ENCODE results near the gene NOTO.

NOTO gene

DNA sequence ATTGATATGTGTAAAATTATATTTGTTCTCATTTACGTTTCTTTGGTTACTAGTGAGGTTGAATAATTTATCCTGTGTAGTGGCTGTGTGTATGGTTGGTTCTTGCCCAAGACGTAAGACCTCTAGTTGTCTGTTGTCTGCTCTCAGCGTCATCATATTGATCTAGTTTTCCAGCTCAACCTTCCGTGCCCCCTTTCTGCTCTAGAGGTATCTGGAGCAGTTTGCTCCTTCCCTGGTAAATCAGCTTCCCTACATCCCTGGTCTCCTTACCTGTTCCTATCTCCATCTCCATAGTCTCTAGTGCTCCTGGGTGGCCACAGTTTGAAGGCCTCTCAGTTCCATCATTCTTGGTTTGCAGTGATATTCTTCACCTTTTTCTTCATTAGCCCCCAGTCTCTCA lies 12.9 kb downstream of the NOTO start:
- Histone ChIP-seq H3K9ac (ENCODE audit: low read length) (peak overlapping the region; percentile 90; the same call in 1 of the 2 replicates), H3K4me2 (ENCODE audit: low read depth, low read length) (peak overlapping the region; percentile 96), H3K4me1 (ENCODE audit: low read length) (peaks cover 7% of the 10 kb centered on the region; the same call in 1 of the 2 replicates), H3K27me3 (replicated peaks; ENCODE audit: insufficient read depth, low read length) (no peaks in the 10 kb centered on the region), H3K79me2 (ENCODE audit: low read length) (peaks cover 40% of the 10 kb centered on the region), H3K27ac (ENCODE audit: low read length) (no peak overlapping the region), H3K36me3 (replicated peaks; ENCODE audit: insufficient read depth, low read length) (no peaks in the 10 kb centered on the region; the same call in 1 of the 2 replicates), H4K20me1 (ENCODE audit: insufficient read depth, low read length) (no peaks in the 10 kb centered on the region), H3K9me3 (replicated peaks; ENCODE audit: insufficient read depth, low read length) (no peaks in the 10 kb centered on the region), H3F3A (ENCODE audit: insufficient read depth, low read length) (0 out of 2 replicates have a peak, but pooled peaks cover 4% of the 10 kb centered on the region), H3K4me3 (ENCODE audit: low read length) (peak overlapping the region; percentile 97), H3K9me2 (replicated peaks; ENCODE audit: insufficient read depth, low read length) (no peaks in the 10 kb centered on the region), H2AFZ (ENCODE audit: low read length) (peak overlapping the region; percentile 92; the same call in 1 of the 2 replicates)
- no peak for DNase-seq
- TF ChIP-seq EZH2 (optimal IDR thresholded peaks at IDR 0.05; ENCODE audit: low read depth, low read length) (no peak), EZH2phosphoT487 (IDR thresholded peaks at IDR 0.05; ENCODE audit: low read length) (no peak)
- TF ChIP-seq, protein P1, sequence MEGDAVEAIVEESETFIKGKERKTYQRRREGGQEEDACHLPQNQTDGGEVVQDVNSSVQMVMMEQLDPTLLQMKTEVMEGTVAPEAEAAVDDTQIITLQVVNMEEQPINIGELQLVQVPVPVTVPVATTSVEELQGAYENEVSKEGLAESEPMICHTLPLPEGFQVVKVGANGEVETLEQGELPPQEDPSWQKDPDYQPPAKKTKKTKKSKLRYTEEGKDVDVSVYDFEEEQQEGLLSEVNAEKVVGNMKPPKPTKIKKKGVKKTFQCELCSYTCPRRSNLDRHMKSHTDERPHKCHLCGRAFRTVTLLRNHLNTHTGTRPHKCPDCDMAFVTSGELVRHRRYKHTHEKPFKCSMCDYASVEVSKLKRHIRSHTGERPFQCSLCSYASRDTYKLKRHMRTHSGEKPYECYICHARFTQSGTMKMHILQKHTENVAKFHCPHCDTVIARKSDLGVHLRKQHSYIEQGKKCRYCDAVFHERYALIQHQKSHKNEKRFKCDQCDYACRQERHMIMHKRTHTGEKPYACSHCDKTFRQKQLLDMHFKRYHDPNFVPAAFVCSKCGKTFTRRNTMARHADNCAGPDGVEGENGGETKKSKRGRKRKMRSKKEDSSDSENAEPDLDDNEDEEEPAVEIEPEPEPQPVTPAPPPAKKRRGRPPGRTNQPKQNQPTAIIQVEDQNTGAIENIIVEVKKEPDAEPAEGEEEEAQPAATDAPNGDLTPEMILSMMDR (IDR thresholded peaks at IDR 0.05; ENCODE audit: low read length), result no peak

DNA sequence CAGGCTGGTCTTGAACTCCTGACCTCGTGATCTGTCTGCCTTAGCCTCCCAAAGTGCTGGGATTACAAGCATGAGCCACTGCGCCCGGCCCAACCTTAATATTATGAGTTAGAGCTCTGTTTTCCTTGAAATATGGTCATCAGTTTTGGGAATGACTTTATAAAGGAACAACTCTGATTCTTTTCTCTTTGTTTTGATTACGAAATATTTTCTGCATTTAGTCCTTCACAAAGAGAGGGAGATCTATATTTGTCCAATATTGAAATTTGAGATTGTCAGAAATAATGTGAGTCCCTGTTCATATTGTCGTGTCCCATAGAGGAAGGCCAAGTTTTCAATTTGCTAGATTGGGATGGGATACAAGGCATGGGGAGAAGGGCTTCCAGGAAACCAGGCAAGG lies 14.8 kb downstream of the NOTO start:
- no peak for DNase-seq
- Histone ChIP-seq H3K9me3 (replicated peaks; ENCODE audit: insufficient read depth, low read length) (no peaks in the 10 kb centered on the region), H3K79me2 (ENCODE audit: low read length) (peaks cover 40% of the 10 kb centered on the region), H3K9ac (ENCODE audit: low read length) (no peak overlapping the region), H4K20me1 (ENCODE audit: insufficient read depth, low read length) (no peaks in the 10 kb centered on the region), H3K27me3 (replicated peaks; ENCODE audit: insufficient read depth, low read length) (no peaks in the 10 kb centered on the region), H3F3A (ENCODE audit: insufficient read depth, low read length) (0 out of 2 replicates have a peak, but pooled peaks cover 4% of the 10 kb centered on the region), H3K36me3 (replicated peaks; ENCODE audit: insufficient read depth, low read length) (no peaks in the 10 kb centered on the region; the same call in 1 of the 2 replicates), H3K27ac (ENCODE audit: low read length) (no peak overlapping the region), H3K4me3 (ENCODE audit: low read length) (no peak overlapping the region), H3K4me2 (ENCODE audit: low read depth, low read length) (no peak overlapping the region), H3K4me1 (ENCODE audit: low read length) (peaks cover 7% of the 10 kb centered on the region; the same call in 1 of the 2 replicates), H2AFZ (ENCODE audit: low read length) (no peak overlapping the region), H3K9me2 (replicated peaks; ENCODE audit: insufficient read depth, low read length) (no peaks in the 10 kb centered on the region)
- TF ChIP-seq, protein P1 (IDR thresholded peaks at IDR 0.05; ENCODE audit: low read length), result no peak

DNA sequence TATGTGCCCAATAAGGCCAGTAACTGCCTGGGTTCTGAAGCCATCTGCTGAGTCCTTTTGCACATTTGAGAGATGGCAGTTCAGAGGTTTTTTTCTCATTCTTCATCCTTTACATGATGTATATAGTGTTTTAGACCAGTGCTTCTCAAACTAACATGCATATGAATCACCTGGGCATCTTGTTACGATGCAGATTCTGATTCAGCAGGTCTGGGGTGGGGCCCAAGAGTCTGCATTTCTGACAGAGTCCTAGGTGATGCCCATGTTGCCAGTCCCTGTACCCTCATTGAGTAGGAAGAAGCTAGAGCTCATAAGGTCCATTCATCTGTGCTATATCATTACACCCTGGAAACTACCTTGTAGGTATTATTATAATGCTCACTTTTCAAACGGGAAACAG lies 15.5 kb downstream of the NOTO start:
- TF ChIP-seq EZH2phosphoT487 (IDR thresholded peaks at IDR 0.05; ENCODE audit: low read length), result no peak
- TF ChIP-seq EZH2 (optimal IDR thresholded peaks at IDR 0.05; ENCODE audit: low read depth, low read length), result no peak
- TF ChIP-seq, protein P1 (IDR thresholded peaks at IDR 0.05; ENCODE audit: low read length), result no peak
- Histone ChIP-seq H3K4me2 (ENCODE audit: low read depth, low read length) (no peak overlapping the region), H4K20me1 (ENCODE audit: insufficient read depth, low read length) (no peaks in the 10 kb centered on the region), H3K9ac (ENCODE audit: low read length) (no peak overlapping the region), H3F3A (ENCODE audit: insufficient read depth, low read length) (0 out of 2 replicates have a peak, but pooled peaks cover 4% of the 10 kb centered on the region), H3K4me1 (ENCODE audit: low read length) (peaks cover 7% of the 10 kb centered on the region; the same call in 1 of the 2 replicates), H3K9me3 (replicated peaks; ENCODE audit: insufficient read depth, low read length) (no peaks in the 10 kb centered on the region), H3K79me2 (ENCODE audit: low read length) (peaks cover 40% of the 10 kb centered on the region), H3K36me3 (replicated peaks; ENCODE audit: insufficient read depth, low read length) (no peaks in the 10 kb centered on the region; the same call in 1 of the 2 replicates), H3K4me3 (ENCODE audit: low read length) (no peak overlapping the region), H2AFZ (ENCODE audit: low read length) (no peak overlapping the region), H3K27ac (ENCODE audit: low read length) (no peak overlapping the region), H3K27me3 (replicated peaks; ENCODE audit: insufficient read depth, low read length) (no peaks in the 10 kb centered on the region), H3K9me2 (replicated peaks; ENCODE audit: insufficient read depth, low read length) (no peaks in the 10 kb centered on the region)
- no peak for DNase-seq

All from MM.1S (cell line).